K562 (cell line): Measurements from ENCODE around the gene DHRS3. TPM values are rescaled to one million over a fixed set of nuclear protein-coding genes. Genes with fewer than 3 reads are reported as not detected.

Source experiments
- ATAC-seq: fragments of 200-7000 bp; cut with Tn5 transposase; 3 replicates; pipeline ENCODE4 v1.9.1; 2020; ENCODE audit warnings: moderate library complexity
- BruUV-seq: library from RNA; stranded (reverse); fragments of 400-500 nt; replicated peaks from 2 replicates; lab custom pipeline; 2021; lab: Mats Ljungman, UMichigan
- CTCF ChIA-PET: fragments of 300-600 bp; formaldehyde crosslinking; extraction: SDS; loops from one replicate; lab custom pipeline; 2021; ENCODE audit warnings: low intra/inter-chr PET ratio; lab: Yijun Ruan, JAX
- POLR2A ChIA-PET: fragments of 300-600, 350-650 bp; sonication (Branson Sonifier 250); formaldehyde crosslinking; extraction: SDS; loops from one replicate; lab custom pipeline; 2021; ENCODE audit warnings: antibody characterized with exemption, inconsistent platforms; lab: Yijun Ruan, JAX
- DNase-seq, 4 experiments: peaks; one replicate each; pipeline versions ENCODE4 v3.0.0 to v3.0.0-alpha.2; 2011 to 2018; ENCODE audit warnings: low spot score in 3 of 4, mixed read lengths in 3 of 4; ENCODE audit errors: extremely low read depth in 1 of 4
- FAIRE-seq: peaks from 2 replicates; lab custom pipeline; 2011; peaks lifted over from hg19 to GRCh38; lab: Jason Lieb, UNC
- H2AFZ ChIP-seq: 2 replicates; pipeline ENCODE4 v1.6.0; 2011; ENCODE audit warnings: low read depth, low read length, control low read depth, inconsistent platforms
- H3K27ac ChIP-seq: fragments of 200-600 bp; 3 replicates; pipeline ENCODE4 v1.8.0; 2011; ENCODE audit warnings: low read depth, mild to moderate bottlenecking, control low read depth, inconsistent platforms, low read length, moderate library complexity, mixed read lengths; ENCODE audit errors: extremely low read depth
- H3K27me3 ChIP-seq, 2 experiments: fragments of 300-600 bp in 1 of 2; 2 replicates in 1 of 2; 3 replicates in 1 of 2; pipeline versions ENCODE4 v1.6.0 to v1.8.0; 2011; ENCODE audit warnings: inconsistent platforms in 2 of 2, low read length in 2 of 2, mild to moderate bottlenecking in 1 of 2, mixed read lengths in 1 of 2, moderate library complexity in 1 of 2; ENCODE audit not compliant: control insufficient read depth in 2 of 2, insufficient read depth in 2 of 2
- H3K36me3 ChIP-seq: fragments of 300-600 bp; 3 replicates; pipeline ENCODE4 v1.8.0; 2011; ENCODE audit warnings: mild to moderate bottlenecking, low read length, inconsistent platforms; ENCODE audit not compliant: control insufficient read depth, insufficient read depth
- H3K4me1 ChIP-seq, 2 experiments: fragments of 200-600 bp in 1 of 2; replicated peaks in 1 of 2; 2 replicates in 1 of 2; 3 replicates in 1 of 2; pipeline versions ENCODE4 v1.5.1 to v1.8.0; 2011; ENCODE audit warnings: inconsistent platforms in 2 of 2, low read length in 2 of 2, mild to moderate bottlenecking in 1 of 2, mixed read lengths in 1 of 2, moderate library complexity in 1 of 2; ENCODE audit not compliant: control insufficient read depth in 2 of 2, insufficient read depth in 2 of 2
- H3K4me2 ChIP-seq: 2 replicates; pipeline ENCODE4 v1.6.1; 2011; ENCODE audit warnings: low read length, control low read depth, inconsistent platforms, mixed read lengths; ENCODE audit not compliant: insufficient read depth
- H3K4me3 ChIP-seq: fragments of 200-600 bp; sonication (generic), shearing (Covaris generic); 2 replicates; pipeline ENCODE4 v1.5.1; 2016; ENCODE audit warnings: control low read depth, inconsistent platforms
- H3K79me2 ChIP-seq: fragments of 200-600 bp; 3 replicates; pipeline ENCODE4 v1.8.0; 2011; ENCODE audit warnings: low read length, inconsistent platforms; ENCODE audit not compliant: control insufficient read depth, insufficient read depth
- H3K9ac ChIP-seq, 2 experiments: 2 replicates each; pipeline versions ENCODE4 v1.6.0 to v1.6.1; 2011; ENCODE audit warnings: low read depth in 2 of 2, low read length in 2 of 2, control low read depth in 1 of 2, inconsistent platforms in 1 of 2, mild to moderate bottlenecking in 1 of 2, mixed read lengths in 1 of 2; ENCODE audit not compliant: insufficient read depth in 1 of 2
- H3K9me1 ChIP-seq: one replicate; pipeline ENCODE4 v1.6.0; 2011; ENCODE audit warnings: inconsistent platforms, mild to moderate bottlenecking, low read length, moderate library complexity; ENCODE audit not compliant: control insufficient read depth, insufficient read depth
- H3K9me3 ChIP-seq: replicated peaks from 2 replicates; pipeline ENCODE4 v1.5.1; 2011; ENCODE audit warnings: low read depth, low read length, inconsistent platforms; ENCODE audit not compliant: control insufficient read depth, insufficient read depth
- H4K20me1 ChIP-seq: replicated peaks from 2 replicates; pipeline ENCODE4 v1.6.1; 2011; ENCODE audit warnings: low read length, inconsistent platforms, mixed read lengths; ENCODE audit not compliant: control insufficient read depth, insufficient read depth
- ATF7 ChIP-seq: fragments of 450-650 bp; IDR thresholded peaks from 2 replicates; pipeline ENCODE4 v1.7.1; 2014; ENCODE audit warnings: mild to moderate bottlenecking, moderate library complexity
- CCAR2 ChIP-seq: fragments of 200-400 bp; formaldehyde crosslinking; IDR thresholded peaks from 2 replicates; pipeline ENCODE4 v1.6.1; 2017; ENCODE audit warnings: mild to moderate bottlenecking, low read depth, low read length
- CEBPB ChIP-seq: fragments of 450-650 bp; IDR thresholded peaks from 2 replicates; pipeline ENCODE4 v1.6.1; 2016; ENCODE audit warnings: missing genetic modification characterization, missing compliant biosample characterization
- CREBBP ChIP-seq: IDR thresholded peaks from one replicate; pipeline ENCODE4 v1.6.1; 2012; ENCODE audit warnings: low read depth, mild to moderate bottlenecking, control low read depth, inconsistent platforms, low read length
- CREM ChIP-seq: IDR thresholded peaks from 2 replicates; pipeline ENCODE4 v1.6.1; 2014; ENCODE audit warnings: antibody characterized with exemption, low read depth
- CTCFL ChIP-seq: IDR thresholded peaks from 2 replicates; pipeline ENCODE4 v1.6.1; 2011; ENCODE audit warnings: borderline replicate concordance, low read depth, mild to moderate bottlenecking, moderate library complexity, low read length; ENCODE audit not compliant: insufficient read depth, poor library complexity, severe bottlenecking
- DIDO1 ChIP-seq: fragments of 450-650 bp; IDR thresholded peaks from 2 replicates; pipeline ENCODE4 v1.6.1; 2016; ENCODE audit warnings: low read depth, missing biosample characterization, missing genetic modification characterization
- FOXM1 ChIP-seq, 2 experiments: fragments of 450-650 bp in 1 of 2; sonication (generic) in 1 of 2; formaldehyde crosslinking in 1 of 2; IDR thresholded peaks; 2 replicates each; pipeline versions ENCODE4 v1.6.1 to v1.9.0; 2017 to 2022; ENCODE audit warnings: low read depth in 2 of 2, mild to moderate bottlenecking in 2 of 2, missing genetic modification reagents in 1 of 2, moderate library complexity in 1 of 2
- GATAD2A ChIP-seq: fragments of 450-650 bp; IDR thresholded peaks from 2 replicates; pipeline ENCODE4 v1.6.1; 2017
- GATAD2B ChIP-seq: fragments of 450-650 bp; IDR thresholded peaks from 2 replicates; pipeline ENCODE4 v1.6.1; 2017; ENCODE audit warnings: mild to moderate bottlenecking, borderline replicate concordance
- GTF2E2 ChIP-seq: fragments of 200-800 bp; sonication (Bioruptor generic); IDR thresholded peaks from 2 replicates; pipeline ENCODE4 v1.6.1; 2016; ENCODE audit warnings: missing genetic modification characterization, missing compliant biosample characterization
- SMAD1 ChIP-seq: fragments of 150-350 bp; IDR thresholded peaks from 2 replicates; pipeline ENCODE4 v1.6.1; 2014; ENCODE audit warnings: low read length, low read depth; ENCODE audit not compliant: partially characterized antibody
- SMARCA4 ChIP-seq: fragments of 450-650 bp; IDR thresholded peaks from 2 replicates; pipeline ENCODE4 v1.6.1; 2016
- ZBTB11 ChIP-seq, 3 experiments: fragments of 200-800 bp in 1 of 3; fragments of 250-450 bp in 1 of 3; fragments of 450-650 bp in 1 of 3; sonication (Bioruptor Pico) in 1 of 3; sonication (Bioruptor generic) in 1 of 3; formaldehyde crosslinking in 1 of 3; IDR thresholded peaks; 2 replicates each; pipeline versions ENCODE4 v1.6.1 to v1.8.0; 2016 to 2022; ENCODE audit warnings: mild to moderate bottlenecking in 2 of 3, missing genetic modification characterization in 2 of 3, missing compliant biosample characterization in 1 of 3, moderate library complexity in 1 of 3
- WGBS: fragments of 100-300 bp; shearing (Covaris generic); methylation state at CpG from one replicate; pipeline ENCODE4 v1.1.6; 2016; ENCODE audit warnings: low coverage, mixed read lengths; ENCODE audit not compliant: insufficient coverage; ENCODE audit errors: missing lambda C conversion rate; 5-methylcytosine and 5-hydroxymethylcytosine counted together
- in situ Hi-C: fragments of 300-500 bp; cut with MboI; formaldehyde crosslinking; loops from 4 replicates; pipeline ENCODE4 v1.15.0; 2018; ENCODE audit warnings: inconsistent platforms, mixed read lengths
- intact Hi-C: fragments of 100-400 bp; cut with micrococcal nuclease; formaldehyde crosslinking; loops from 2 replicates; pipeline ENCODE4 v1.14.2; 2022
- polyA plus RNA-seq, 8 experiments: library from polyadenylated mRNA; depleted of rRNA in 4 of 8; stranded (reverse) in 5 of 8; unstranded in 3 of 8; fragments of >200 nt; fragmentation: Nextera tagmentation in 2 of 8; fragmentation: Illumina TruSeq in 1 of 8; extraction: Ambion mirVana in 2 of 8; extraction: Trizol in 1 of 8; gene quantifications; 2 replicates each; pipeline versions ENCODE4 v1.2.1 to v1.2.3, GENCODE V29; 2011 to 2014; ENCODE audit warnings: inconsistent platforms in 1 of 8, missing spikeins in 1 of 8
- total RNA-seq, 7 experiments: library from RNA; depleted of rRNA in 6 of 7; stranded (reverse); fragments of >200 nt in 6 of 7; fragmentation: Illumina TruSeq in 2 of 7; extraction: Trizol in 2 of 7; gene quantifications; 2 replicates each; pipeline versions ENCODE4 v1.2.1 to v1.2.3, GENCODE V29; 2011 to 2021; ENCODE audit warnings: low replicate concordance in 1 of 7
- TF ChIP-seq, protein P1 (sequence below): sonication (generic); formaldehyde crosslinking; IDR thresholded peaks from 2 replicates; pipeline ENCODE4 v1.5.0; 2020; ENCODE audit warnings: missing genetic modification reagents

Gene DHRS3
- total and polyA plus RNA-seq, 9 of the 15 experiments (the other 6 are each of a cell fraction or from before 2014, with no cell fraction given): 21.0 to 116 (median 58.7) TPM

DNA sequence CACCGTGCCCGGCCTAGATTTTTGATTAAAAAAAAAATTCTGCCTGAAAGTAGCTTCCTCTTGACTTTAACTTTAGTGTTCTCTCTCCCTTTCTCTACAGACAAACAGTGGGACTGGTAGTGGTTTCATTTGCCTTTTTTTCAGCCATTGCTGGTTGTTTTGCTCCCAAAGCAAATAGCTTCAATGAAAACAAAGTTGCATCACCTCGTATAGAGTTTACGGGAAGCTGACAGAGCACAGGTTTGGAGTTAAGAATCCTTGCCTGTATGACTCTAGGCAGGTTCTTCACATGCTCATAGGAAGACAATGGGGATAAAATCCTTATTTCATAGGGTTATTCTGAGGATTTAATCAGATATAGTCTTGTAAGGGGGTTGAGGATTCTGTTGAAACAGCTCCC, 47.5 kb upstream of the DHRS3 start (continued):
- no peak for TF ChIP-seq ZBTB11 (CRISPR knock-in tag; IDR thresholded peaks at IDR 0.05)
- peak; percentile 33; the same call in 1 of the 2 replicates for TF ChIP-seq SMARCA4
- TF ChIP-seq, all 486 proteins: peak for 9

DNA sequence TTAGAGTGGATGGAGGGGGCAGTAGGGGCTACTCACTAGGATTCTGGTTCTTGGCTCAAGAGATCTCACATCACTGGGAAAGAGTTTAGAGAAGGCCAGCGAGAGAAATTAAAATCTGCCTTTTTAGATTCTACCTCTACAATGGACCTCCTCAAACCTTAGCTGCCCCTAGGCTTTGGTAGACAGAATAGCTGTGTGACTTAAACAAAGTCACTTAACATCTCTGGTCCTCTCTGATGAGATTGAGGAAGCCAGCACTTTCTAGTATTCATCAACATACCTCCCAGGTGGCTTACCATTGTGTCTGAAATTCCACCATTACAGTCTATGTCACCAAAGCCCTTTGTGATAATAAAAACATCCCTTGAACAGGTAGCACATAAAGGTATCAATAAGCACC, 44.5 kb upstream of the DHRS3 start:
- intact Hi-C loops: loop anchor here (10.0 kb wide), 1 partner anchor 112 kb away; the partner anchor contains the start of gene PRAMEF12
- Histone ChIP-seq H3K9ac (no peak overlapping the region), H3K36me3 (no peaks in the 10 kb centered on the region), H3K4me2 (no peak overlapping the region), H3K4me1 (peaks cover 6% of the 10 kb centered on the region in 2 experiments; a peak in 4 of 5 replicates), H3K27ac (no peak overlapping the region), H3K79me2 (peaks cover 3% of the 10 kb centered on the region; the same call in 2 of the 3 replicates), H3K9me3 (peaks cover 3% of the 10 kb centered on the region; the same call in 1 of the 2 replicates), H2AFZ (no peak overlapping the region), H4K20me1 (no peaks in the 10 kb centered on the region), H3K9me1 (no peaks in the 10 kb centered on the region), H3K4me3 (no peak overlapping the region), H3K27me3 (no peaks in the 10 kb centered on the region)
- POLR2A ChIA-PET: interaction anchor here (0.6 to 1.0 kb wide), 2 partner anchors 44 to 121 kb away, joined by 3 to 4 read pairs; no protein-coding TSS in a partner anchor
- CTCF ChIA-PET: no interaction called here
- BruUV-seq: no TSS peak
- 0% methylated on average over 1 of the region's 1 CpG for WGBS
- DNase-seq: no peak
- ATAC-seq: no peak
- in situ Hi-C loops: no loop called here
- FAIRE-seq: no peak
- TF ChIP-seq, protein P1, sequence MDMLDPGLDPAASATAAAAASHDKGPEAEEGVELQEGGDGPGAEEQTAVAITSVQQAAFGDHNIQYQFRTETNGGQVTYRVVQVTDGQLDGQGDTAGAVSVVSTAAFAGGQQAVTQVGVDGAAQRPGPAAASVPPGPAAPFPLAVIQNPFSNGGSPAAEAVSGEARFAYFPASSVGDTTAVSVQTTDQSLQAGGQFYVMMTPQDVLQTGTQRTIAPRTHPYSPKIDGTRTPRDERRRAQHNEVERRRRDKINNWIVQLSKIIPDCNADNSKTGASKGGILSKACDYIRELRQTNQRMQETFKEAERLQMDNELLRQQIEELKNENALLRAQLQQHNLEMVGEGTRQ (CRISPR knock-in tag): no peak
- TF ChIP-seq CCAR2 (no peak), DIDO1 (tag) (no peak), SMAD1 (no peak), GATAD2B (no peak), CREM (no peak), GTF2E2 (tag) (no peak), FOXM1 (IDR thresholded peaks at IDR 0.05; ENCODE audit: low read depth) (no peak), FOXM1 (CRISPR knock-in tag; IDR thresholded peaks at IDR 0.05; ENCODE audit: low read depth) (no peak), CTCFL (no peak), CEBPB (no peak), GATAD2A (no peak), ATF7 (no peak), CREBBP (no peak)
